Effector memory CD8-positive, alpha-beta T cell (primary cell): ENCODE results near the gene THBS1.

Experiments
- ATAC-seq: fragments of 150-1000 bp; cut with Tn5 transposase; replicated peaks from 2 replicates; pipeline ENCODE4 v1.10.0; 2021; ENCODE audit warnings: mild to moderate bottlenecking, moderate library complexity
- DNase-seq, 3 experiments: peaks; one replicate each; pipeline ENCODE4 v3.0.0; 2021
- H3K27ac Mint-ChIP-seq, 2 donors: one replicate each; pipeline ENCODE4 v1.8.0; 2022; ENCODE audit warnings: mild to moderate bottlenecking in 2 of 2, mixed read lengths in 2 of 2, moderate library complexity in 2 of 2
- H3K27me3 Mint-ChIP-seq, 2 donors: one replicate each; pipeline ENCODE4 v1.8.0; 2022; ENCODE audit warnings: mixed read lengths in 2 of 2
- H3K36me3 Mint-ChIP-seq: one replicate; pipeline ENCODE4 v1.8.0; 2022; ENCODE audit warnings: mild to moderate bottlenecking, moderate library complexity, mixed read lengths; ENCODE audit not compliant: insufficient read depth
- H3K4me1 Mint-ChIP-seq, 2 donors: one replicate each; pipeline ENCODE4 v1.8.0; 2022; ENCODE audit warnings: low read depth in 2 of 2, mixed read lengths in 2 of 2
- H3K4me3 Mint-ChIP-seq, 2 donors: one replicate each; pipeline ENCODE4 v1.8.0; 2022; ENCODE audit warnings: mild to moderate bottlenecking in 2 of 2, mixed read lengths in 2 of 2, moderate library complexity in 2 of 2
- H3K9me3 Mint-ChIP-seq, 2 donors: one replicate each; pipeline ENCODE4 v1.8.0; 2022; ENCODE audit warnings: mixed read lengths in 2 of 2

THBS1 gene

GRCh38 chr15:39587731-39588530 is 7.1 kb downstream of the THBS1 start:
- H3K36me3 Mint-ChIP-seq: peaks cover 9% of the 10 kb centered on the region
- no peak overlapping the region for H3K27ac Mint-ChIP-seq
- H3K4me1 Mint-ChIP-seq: peaks cover 10 to 11% of the 10 kb centered on the region in 2 donors
- no peaks in the 10 kb centered on the region for H3K9me3 Mint-ChIP-seq
- H3K27me3 Mint-ChIP-seq: no peaks in the 10 kb centered on the region
- no peak for DNase-seq
- ATAC-seq: no peak
- no peak overlapping the region for H3K4me3 Mint-ChIP-seq

GRCh38 chr15:39588531-39589192 is 7.8 kb downstream of the THBS1 start:
- ATAC-seq: no peak
- H3K4me3 Mint-ChIP-seq: no peak overlapping the region
- no peaks in the 10 kb centered on the region for H3K9me3 Mint-ChIP-seq
- DNase-seq: no peak
- H3K27me3 Mint-ChIP-seq: no peaks in the 10 kb centered on the region
- peaks cover 9% of the 10 kb centered on the region for H3K36me3 Mint-ChIP-seq
- peak overlapping the region in 1 of 2 donors; percentile 22 for H3K27ac Mint-ChIP-seq
- H3K4me1 Mint-ChIP-seq: peaks cover 10 to 11% of the 10 kb centered on the region in 2 donors

- Mint-ChIP-seq H3K4me3 (no peak overlapping the region), H3K27me3 (no peaks in the 10 kb centered on the region), H3K9me3 (no peaks in the 10 kb centered on the region), H3K4me1 (peaks cover 16 to 17% of the 10 kb centered on the region in 2 donors), H3K36me3 (peaks cover 9% of the 10 kb centered on the region), H3K27ac (peak overlapping the region in 1 of 2 donors; percentile 22)
- ATAC-seq (no peak), DNase-seq (no peak)
Observed at GRCh38 chr15:39589193-39589814, 8.4 kb downstream of the THBS1 start.

- no peaks in the 10 kb centered on the region for H3K27me3 Mint-ChIP-seq
- H3K27ac Mint-ChIP-seq: no peak overlapping the region
- H3K4me3 Mint-ChIP-seq: no peak overlapping the region
- peaks cover 14 to 16% of the 10 kb centered on the region in 2 donors for H3K4me1 Mint-ChIP-seq
- no peak for ATAC-seq
- H3K9me3 Mint-ChIP-seq: no peaks in the 10 kb centered on the region
- no peak for DNase-seq
- H3K36me3 Mint-ChIP-seq: peaks cover 9% of the 10 kb centered on the region
Observed at GRCh38 chr15:39589815-39590644, 9.2 kb downstream of the THBS1 start.

- no peak overlapping the region for H3K4me3 Mint-ChIP-seq
- no peak overlapping the region for H3K27ac Mint-ChIP-seq
- no peaks in the 10 kb centered on the region for H3K27me3 Mint-ChIP-seq
- no peak for ATAC-seq
- peaks cover 9% of the 10 kb centered on the region for H3K36me3 Mint-ChIP-seq
- H3K9me3 Mint-ChIP-seq: no peaks in the 10 kb centered on the region
- peaks cover 7 to 9% of the 10 kb centered on the region in 2 donors for H3K4me1 Mint-ChIP-seq
- DNase-seq: no peak
Observed at GRCh38 chr15:39591141-39591895, 10.4 kb downstream of the THBS1 start.

- no peak overlapping the region for H3K4me3 Mint-ChIP-seq
- H3K36me3 Mint-ChIP-seq: peaks cover 9% of the 10 kb centered on the region
- no peak for DNase-seq
- H3K27me3 Mint-ChIP-seq: no peaks in the 10 kb centered on the region
- peaks cover 7 to 9% of the 10 kb centered on the region in 2 donors for H3K4me1 Mint-ChIP-seq
- no peak overlapping the region for H3K27ac Mint-ChIP-seq
- no peaks in the 10 kb centered on the region for H3K9me3 Mint-ChIP-seq
- no peak for ATAC-seq
Observed at GRCh38 chr15:39591896-39592315, 11.0 kb downstream of the THBS1 start.

GRCh38 chr15:39592500-39592899 is 11.6 kb downstream of the THBS1 start:
- Mint-ChIP-seq H3K9me3 (no peaks in the 10 kb centered on the region), H3K4me3 (no peak overlapping the region), H3K36me3 (peaks cover 9% of the 10 kb centered on the region), H3K27me3 (no peaks in the 10 kb centered on the region), H3K4me1 (peaks cover 7 to 9% of the 10 kb centered on the region in 2 donors), H3K27ac (no peak overlapping the region)
- no peak for ATAC-seq
- DNase-seq: no peak

GRCh38 chr15:39593071-39593655 is 12.3 kb downstream of the THBS1 start:
- ATAC-seq (no peak), DNase-seq (no peak)
- Mint-ChIP-seq H3K36me3 (peaks cover 9% of the 10 kb centered on the region), H3K9me3 (no peaks in the 10 kb centered on the region), H3K4me1 (peaks cover 7 to 9% of the 10 kb centered on the region in 2 donors), H3K27me3 (no peaks in the 10 kb centered on the region), H3K4me3 (no peak overlapping the region), H3K27ac (no peak overlapping the region)

- ATAC-seq: peak; percentile 89
- peak overlapping the region; percentile 65 to 70 for H3K4me3 Mint-ChIP-seq
- H3K36me3 Mint-ChIP-seq: peaks cover 9% of the 10 kb centered on the region
- no peaks in the 10 kb centered on the region for H3K27me3 Mint-ChIP-seq
- H3K9me3 Mint-ChIP-seq: no peaks in the 10 kb centered on the region
- DNase-seq: peak; percentile 30 to 44 (median 39)
- peaks cover 7 to 8% of the 10 kb centered on the region in 2 donors for H3K4me1 Mint-ChIP-seq
- peak overlapping the region; percentile 91 to 92 for H3K27ac Mint-ChIP-seq
Observed at GRCh38 chr15:39593656-39594445, 13.0 kb downstream of the THBS1 start.

- H3K4me1 Mint-ChIP-seq: peaks cover 6 to 7% of the 10 kb centered on the region in 2 donors
- peak overlapping the region; percentile 91 to 92 for H3K27ac Mint-ChIP-seq
- H3K36me3 Mint-ChIP-seq: peaks cover 4% of the 10 kb centered on the region
- no peaks in the 10 kb centered on the region for H3K9me3 Mint-ChIP-seq
- peak; percentile 7 for ATAC-seq
- peak overlapping the region; percentile 65 to 70 for H3K4me3 Mint-ChIP-seq
- no peaks in the 10 kb centered on the region for H3K27me3 Mint-ChIP-seq
- DNase-seq: no peak
Observed at GRCh38 chr15:39594446-39595337, 13.8 kb downstream of the THBS1 start.
